Smooth muscle cell (in vitro differentiated cells): Measurements from ENCODE around the gene FSHR. TPM values are rescaled to one million over a fixed set of nuclear protein-coding genes. Genes with fewer than 3 reads are reported as not detected.

ENCODE experiments used
- DNase-seq: peaks from one replicate; lab custom pipeline; 2025; ENCODE audit not compliant: unreplicated experiment; lab: John Stamatoyannopoulos, UW
- H2AFZ ChIP-seq: fragments of 200-600 bp; sonication (generic); 2 replicates; pipeline ENCODE4 v1.6.0; 2016; ENCODE audit warnings: antibody characterized with exemption, low read depth, mild to moderate bottlenecking
- H3F3A ChIP-seq: fragments of 200-600 bp; sonication (generic); 2 replicates; pipeline ENCODE4 v1.6.0; 2017; ENCODE audit warnings: antibody characterized with exemption, low read depth
- H3K27ac ChIP-seq: fragments of 200-600 bp; sonication (generic); 2 replicates; pipeline ENCODE4 v1.5.1; 2016; ENCODE audit warnings: low read depth, mild to moderate bottlenecking
- H3K27me3 ChIP-seq: fragments of 200-600 bp; sonication (generic); 2 replicates; pipeline ENCODE4 v1.6.1; 2016; ENCODE audit warnings: low read depth, mild to moderate bottlenecking
- H3K36me3 ChIP-seq: fragments of 200-600 bp; sonication (generic); 2 replicates; pipeline ENCODE4 v1.5.1; 2016; ENCODE audit warnings: low read depth
- H3K4me1 ChIP-seq: fragments of 200-600 bp; sonication (generic); 2 replicates; pipeline ENCODE4 v1.5.1; 2016; ENCODE audit warnings: low read depth
- H3K4me2 ChIP-seq: fragments of 200-600 bp; sonication (generic); 2 replicates; pipeline ENCODE4 v1.6.0; 2016; ENCODE audit warnings: mild to moderate bottlenecking
- H3K4me3 ChIP-seq: fragments of 200-600 bp; sonication (generic); 2 replicates; pipeline ENCODE4 v1.5.1; 2016; ENCODE audit warnings: mild to moderate bottlenecking
- H3K79me2 ChIP-seq: fragments of 200-600 bp; sonication (generic); 2 replicates; pipeline ENCODE4 v1.6.0; 2016; ENCODE audit warnings: low read depth, mild to moderate bottlenecking
- H3K9ac ChIP-seq: fragments of 200-600 bp; sonication (generic); 2 replicates; pipeline ENCODE4 v1.6.0; 2016; ENCODE audit warnings: low read depth
- H3K9me3 ChIP-seq: fragments of 200-600 bp; sonication (generic); replicated peaks from 2 replicates; pipeline ENCODE4 v1.5.1; 2016; ENCODE audit warnings: low read depth
- H4K20me1 ChIP-seq: fragments of 200-600 bp; sonication (generic); 2 replicates; pipeline ENCODE4 v1.6.0; 2016; ENCODE audit warnings: low read depth
- WGBS: methylation state at CpG from one replicate; pipeline ENCODE4 v1.1.7; 2016; ENCODE audit warnings: low lambda C conversion rate; 5-methylcytosine and 5-hydroxymethylcytosine counted together
- polyA plus RNA-seq: library from polyadenylated mRNA; unstranded; fragments of >200 nt; fragmentation: Nextera tagmentation; extraction: Ambion mirVana; gene quantifications from 2 replicates; pipeline ENCODE4 v1.2.1, GENCODE V29; 2016
- total RNA-seq: library from RNA; depleted of rRNA; stranded (reverse); fragments of >200 nt; gene quantifications from 2 replicates; pipeline ENCODE4 v1.2.3, GENCODE V29; 2014
- TF ChIP-seq, protein P1 (sequence below): fragments of 200-600 bp; sonication (generic); IDR thresholded peaks from 2 replicates; pipeline ENCODE4 v1.5.1; 2017; ENCODE audit warnings: borderline replicate concordance, mild to moderate bottlenecking, antibody characterized with exemption; ENCODE audit not compliant: insufficient read depth, poor library complexity, severe bottlenecking

FSHR gene
- total and polyA plus RNA-seq, 2 experiments from 2014 or later: not detected

DNA sequence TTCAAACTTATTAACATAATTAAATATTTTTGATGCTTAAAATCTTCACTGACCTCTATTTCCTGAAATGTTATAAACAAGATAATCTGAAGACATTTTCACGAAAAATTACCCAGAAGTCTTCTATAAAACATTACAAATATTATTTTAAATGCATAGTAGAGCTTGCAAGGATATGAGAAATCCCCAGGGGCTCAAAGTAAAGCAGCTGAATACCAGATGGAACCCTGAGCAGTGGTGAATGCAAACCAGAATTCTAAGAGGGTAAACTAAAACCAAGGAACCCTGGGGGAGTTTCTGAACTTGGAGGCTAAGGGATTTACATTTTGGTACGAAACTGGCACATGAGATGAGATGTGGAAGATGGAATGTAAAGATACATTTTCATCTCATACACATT, 83.6 kb downstream of the FSHR start:
- no peaks in the 10 kb centered on the region for H4K20me1 ChIP-seq
- 59% methylated on average over 2 of the region's 2 CpGs for WGBS

DNA sequence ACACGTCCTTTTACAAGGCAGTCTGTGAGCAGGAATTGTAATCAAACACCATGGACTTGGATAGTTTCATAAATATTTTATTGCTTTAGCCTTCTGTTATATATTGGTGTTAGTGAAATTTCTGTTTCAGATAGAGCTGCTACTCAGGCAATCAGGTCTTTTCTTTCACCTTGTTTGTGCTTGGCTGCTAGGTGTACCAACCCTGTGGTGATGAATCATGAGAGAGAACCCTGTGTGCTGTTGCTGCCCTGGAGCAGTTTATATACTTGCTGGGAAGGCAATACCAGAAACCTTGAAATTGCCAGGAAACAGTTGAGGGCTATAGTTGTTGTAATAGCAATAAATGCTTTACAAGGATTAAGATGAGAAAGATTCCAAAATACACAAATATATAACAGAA, 84.5 kb downstream of the FSHR start:
- Histone ChIP-seq H3K79me2 (no peaks in the 10 kb centered on the region), H3K9me3 (peaks cover 5% of the 10 kb centered on the region), H3K4me2 (no peak overlapping the region), H2AFZ (no peak overlapping the region), H3K27ac (no peak overlapping the region), H3K36me3 (no peaks in the 10 kb centered on the region), H3K4me3 (no peak overlapping the region), H4K20me1 (no peaks in the 10 kb centered on the region), H3K9ac (no peak overlapping the region), H3F3A (no peaks in the 10 kb centered on the region), H3K4me1 (peaks cover 11% of the 10 kb centered on the region), H3K27me3 (no peaks in the 10 kb centered on the region)
- 80% methylated on average over 1 of the region's 1 CpG for WGBS
- TF ChIP-seq, protein P1, sequence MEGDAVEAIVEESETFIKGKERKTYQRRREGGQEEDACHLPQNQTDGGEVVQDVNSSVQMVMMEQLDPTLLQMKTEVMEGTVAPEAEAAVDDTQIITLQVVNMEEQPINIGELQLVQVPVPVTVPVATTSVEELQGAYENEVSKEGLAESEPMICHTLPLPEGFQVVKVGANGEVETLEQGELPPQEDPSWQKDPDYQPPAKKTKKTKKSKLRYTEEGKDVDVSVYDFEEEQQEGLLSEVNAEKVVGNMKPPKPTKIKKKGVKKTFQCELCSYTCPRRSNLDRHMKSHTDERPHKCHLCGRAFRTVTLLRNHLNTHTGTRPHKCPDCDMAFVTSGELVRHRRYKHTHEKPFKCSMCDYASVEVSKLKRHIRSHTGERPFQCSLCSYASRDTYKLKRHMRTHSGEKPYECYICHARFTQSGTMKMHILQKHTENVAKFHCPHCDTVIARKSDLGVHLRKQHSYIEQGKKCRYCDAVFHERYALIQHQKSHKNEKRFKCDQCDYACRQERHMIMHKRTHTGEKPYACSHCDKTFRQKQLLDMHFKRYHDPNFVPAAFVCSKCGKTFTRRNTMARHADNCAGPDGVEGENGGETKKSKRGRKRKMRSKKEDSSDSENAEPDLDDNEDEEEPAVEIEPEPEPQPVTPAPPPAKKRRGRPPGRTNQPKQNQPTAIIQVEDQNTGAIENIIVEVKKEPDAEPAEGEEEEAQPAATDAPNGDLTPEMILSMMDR: no peak
- no peak for DNase-seq

More for the DNA sequence above, 83.6 kb downstream of the FSHR start:
- Histone ChIP-seq H3K27ac (no peak overlapping the region), H3K9me3 (peaks cover 5% of the 10 kb centered on the region), H3K4me1 (peaks cover 11% of the 10 kb centered on the region), H3K4me3 (no peak overlapping the region), H3K4me2 (no peak overlapping the region), H3K79me2 (no peaks in the 10 kb centered on the region), H2AFZ (no peak overlapping the region), H3F3A (no peaks in the 10 kb centered on the region), H3K36me3 (no peaks in the 10 kb centered on the region), H3K9ac (no peak overlapping the region), H3K27me3 (no peaks in the 10 kb centered on the region)
- DNase-seq: no peak
- TF ChIP-seq, protein P1: no peak

DNA sequence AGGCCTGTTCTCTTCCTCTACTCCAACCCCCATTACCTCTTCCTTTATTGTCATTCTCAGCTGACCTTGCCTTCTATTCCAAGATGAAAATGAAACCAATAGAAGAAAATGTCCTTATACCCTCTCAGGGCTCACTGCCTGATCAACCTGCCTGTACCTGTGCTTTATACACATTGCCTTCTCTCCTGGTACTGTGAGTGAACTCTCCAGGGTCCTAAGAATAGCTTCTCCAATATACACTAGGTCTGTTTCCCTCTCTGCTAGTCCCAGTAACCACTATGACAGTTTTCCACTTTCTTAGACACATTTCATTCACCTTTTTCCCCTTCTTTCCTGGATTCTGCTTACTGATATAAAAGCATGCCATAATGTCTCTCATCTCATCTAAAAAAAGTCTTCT, 85.7 kb downstream of the FSHR start:
- DNase-seq: no peak
- TF ChIP-seq, protein P1: no peak
- Histone ChIP-seq H3K9me3 (no peaks in the 10 kb centered on the region), H4K20me1 (no peaks in the 10 kb centered on the region), H3K36me3 (no peaks in the 10 kb centered on the region), H3F3A (no peaks in the 10 kb centered on the region), H3K79me2 (no peaks in the 10 kb centered on the region), H2AFZ (no peak overlapping the region), H3K27me3 (no peaks in the 10 kb centered on the region), H3K9ac (no peak overlapping the region), H3K4me3 (no peak overlapping the region), H3K27ac (no peak overlapping the region), H3K4me2 (no peak overlapping the region), H3K4me1 (peaks cover 11% of the 10 kb centered on the region)

DNA sequence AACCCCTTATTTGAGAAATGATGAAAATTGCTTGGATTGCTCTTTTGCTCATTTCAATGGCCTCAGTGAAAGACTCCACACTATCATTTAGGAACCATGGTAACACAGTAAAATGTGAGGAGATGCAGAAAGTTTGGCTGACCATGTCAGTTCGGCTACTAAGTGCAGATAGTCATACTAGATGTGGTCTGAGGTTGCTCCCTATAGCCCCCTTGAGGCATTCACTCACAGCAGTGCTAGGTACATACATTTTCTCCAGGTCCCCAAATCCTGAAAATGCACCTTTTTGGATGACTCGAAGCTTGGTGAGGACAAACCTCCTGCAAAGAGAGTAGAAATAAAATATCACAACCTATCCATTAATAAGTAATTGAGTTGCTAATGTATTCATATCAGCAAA, 86.3 kb downstream of the FSHR start:
- Histone ChIP-seq H3K27me3 (no peaks in the 10 kb centered on the region), H3K4me2 (no peak overlapping the region), H3K4me3 (no peak overlapping the region), H3K9ac (no peak overlapping the region), H4K20me1 (no peaks in the 10 kb centered on the region), H2AFZ (no peak overlapping the region), H3K27ac (no peak overlapping the region), H3K79me2 (no peaks in the 10 kb centered on the region), H3K4me1 (peaks cover 11% of the 10 kb centered on the region), H3K36me3 (no peaks in the 10 kb centered on the region), H3F3A (no peaks in the 10 kb centered on the region), H3K9me3 (no peaks in the 10 kb centered on the region)
- TF ChIP-seq, protein P1: no peak
- no peak for DNase-seq
- 76% methylated on average over 2 of the region's 2 CpGs for WGBS
